Stimulated activated CD4-positive, alpha-beta T cell treated with anti-CD3 and anti-CD28 coated beads, Interleukin-1b, Interleukin-23, amount 100 ng/mL, for 1 hour (primary cell): ENCODE results near the gene IPP.
"Not testable (repeated sequence)": the region's sequence is repeated elsewhere in the genome, so short reads cannot be mapped to it uniquely, and the experiment has no call there.

Experiments used
- DNase-seq, 2 donors: peaks; one replicate each; pipeline ENCODE4 v3.0.0-alpha.2; 2020; ENCODE audit warnings: low read depth in 2 of 2

The IPP gene

DNA sequence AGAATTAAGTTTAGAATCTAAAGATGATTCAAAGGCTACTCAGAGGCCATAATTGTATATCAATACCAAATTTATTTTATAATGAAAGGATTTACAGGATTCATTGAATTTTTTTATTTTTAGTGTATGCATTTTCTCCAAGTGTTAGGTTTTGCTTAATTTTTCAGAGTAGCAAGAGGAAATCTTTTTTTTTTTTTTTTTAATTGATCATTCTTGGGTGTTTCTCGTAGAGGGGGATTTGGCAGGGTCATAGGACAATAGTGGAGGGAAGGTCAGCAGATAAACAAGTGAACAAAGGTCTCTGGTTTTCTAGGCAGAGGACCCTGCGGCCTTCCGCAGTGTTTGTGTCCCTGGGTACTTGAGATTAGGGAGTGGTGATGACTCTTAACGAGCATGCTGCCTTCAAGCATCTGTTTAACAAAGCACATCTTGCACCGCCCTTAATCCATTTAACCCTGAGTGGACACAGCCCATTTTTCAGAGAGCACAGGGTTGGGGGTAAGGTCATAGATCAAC is 10.8 kb downstream of the IPP start:
- not testable (repeated sequence) for DNase-seq

DNA sequence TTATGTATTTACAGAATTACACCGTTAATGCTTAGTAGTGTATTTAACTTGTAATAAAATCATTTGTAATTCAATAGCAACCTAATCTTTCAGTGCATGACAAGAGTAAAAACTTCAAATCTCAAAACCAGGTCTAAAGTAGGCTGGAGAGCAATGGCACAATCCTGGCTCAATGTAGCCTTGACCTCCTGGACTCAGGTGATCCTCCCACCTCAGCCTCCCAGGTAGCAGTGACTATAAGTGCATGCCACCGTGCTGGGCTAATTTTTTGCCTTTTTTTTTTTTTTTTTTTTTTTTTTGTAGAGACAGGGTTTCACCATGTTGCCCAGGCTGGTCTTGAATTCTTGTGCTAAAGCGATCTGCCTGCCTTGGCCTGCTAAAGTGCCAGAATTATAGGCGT is 11.3 kb downstream of the IPP start:
- DNase-seq = no peak

DNA sequence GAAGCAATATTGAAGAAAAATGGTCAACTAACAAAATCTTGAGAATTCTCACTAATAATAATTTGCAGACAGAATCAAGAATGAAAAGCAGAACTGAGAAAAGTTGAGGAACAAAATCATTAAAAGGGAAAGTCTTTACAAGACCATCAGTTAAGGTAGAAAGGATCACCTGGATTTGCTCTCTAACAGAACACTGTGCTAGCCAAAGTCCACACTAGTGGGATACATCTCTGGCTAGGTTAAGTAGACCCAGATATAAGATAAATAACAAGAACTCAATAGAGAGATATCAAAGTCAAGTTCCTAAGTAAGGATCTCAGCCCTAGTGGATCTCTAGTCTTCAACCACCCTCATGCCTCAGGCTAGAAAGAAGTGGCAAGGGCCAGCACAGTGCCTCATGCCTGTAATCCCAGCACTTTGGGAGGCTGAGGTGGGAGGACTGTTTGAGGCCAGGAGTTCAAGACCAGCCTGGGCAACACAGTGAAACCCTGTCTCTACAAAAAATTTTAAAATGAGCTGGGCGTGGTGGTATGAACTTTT is 19.6 kb downstream of the IPP start:
- DNase-seq = no peak

DNA sequence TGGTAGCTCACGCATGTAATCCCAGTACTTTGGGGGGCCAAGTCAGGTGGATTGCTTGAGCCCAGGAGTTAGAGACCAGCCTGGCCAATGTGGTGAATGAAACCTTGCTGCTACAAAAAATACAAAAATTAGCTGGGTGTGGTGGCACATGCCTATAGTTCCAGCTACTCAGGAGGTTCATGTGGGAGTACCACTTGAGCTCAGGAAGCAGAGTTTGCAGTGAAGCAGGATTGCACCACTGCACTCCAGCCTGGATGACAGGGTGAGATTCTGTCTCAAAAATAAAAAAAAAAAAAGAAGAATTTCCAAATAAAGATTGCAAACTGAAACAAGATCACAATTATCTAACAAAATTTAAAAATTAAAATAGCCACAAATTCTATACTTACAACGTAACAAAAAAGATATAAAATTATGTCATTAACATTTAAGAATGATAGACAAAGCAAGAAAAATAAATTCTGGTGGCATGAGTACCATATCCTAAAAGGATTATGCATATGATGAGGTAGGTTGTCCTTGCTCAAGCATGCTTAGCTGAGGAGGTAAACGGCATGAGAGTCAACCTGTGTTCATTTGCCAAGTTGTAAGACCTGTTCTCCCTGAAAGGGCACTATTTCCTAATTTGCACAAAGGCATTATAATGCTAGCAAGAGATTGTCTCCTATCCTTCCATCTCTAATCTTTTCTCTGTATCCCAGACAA is 20.2 kb downstream of the IPP start:
- DNase-seq = no peak

- not testable (repeated sequence) for DNase-seq
These were observed 24.4 kb downstream of the IPP start for GRCh38 chr1:45726007-45726406.

- DNase-seq = no peak
These were observed 27.1 kb downstream of the IPP start for GRCh38 chr1:45723248-45723930.

GRCh38 chr1:45722809-45723208 is 27.6 kb downstream of the IPP start:
- DNase-seq = no peak

DNA sequence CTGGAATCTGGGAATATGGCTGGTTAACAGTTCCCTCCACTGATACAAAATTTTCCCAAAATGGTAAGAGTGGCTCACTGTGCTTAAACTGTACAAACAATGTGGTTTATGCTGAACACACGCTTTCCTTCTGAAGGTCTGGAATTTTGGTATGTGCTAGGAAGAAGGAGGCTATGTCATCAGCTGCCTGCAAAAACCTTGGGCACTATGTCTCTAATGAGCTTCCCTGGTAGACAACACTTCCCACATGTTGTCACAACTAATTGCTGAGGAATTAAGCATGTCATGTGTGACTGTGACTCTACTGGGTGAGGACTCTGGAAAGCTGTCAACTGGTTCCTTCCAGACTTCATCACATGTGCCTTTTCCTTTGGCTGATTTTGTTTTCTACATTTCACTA is 29.2 kb downstream of the IPP start:
- no peak for DNase-seq

GRCh38 chr1:45718289-45718688 is 32.2 kb downstream of the IPP start:
- DNase-seq = no peak

GRCh38 chr1:45717386-45717785 is 33.1 kb downstream of the IPP start:
- not testable (repeated sequence) for DNase-seq

- no peak for DNase-seq
These were observed 33.8 kb downstream of the IPP start for GRCh38 chr1:45716700-45717099.

- DNase-seq = no peak
These were observed 36.7 kb downstream of the IPP start for GRCh38 chr1:45713711-45714110.

- no peak for DNase-seq
These were observed 45.8 kb downstream of the IPP start for GRCh38 chr1:45704637-45705036.

DNA sequence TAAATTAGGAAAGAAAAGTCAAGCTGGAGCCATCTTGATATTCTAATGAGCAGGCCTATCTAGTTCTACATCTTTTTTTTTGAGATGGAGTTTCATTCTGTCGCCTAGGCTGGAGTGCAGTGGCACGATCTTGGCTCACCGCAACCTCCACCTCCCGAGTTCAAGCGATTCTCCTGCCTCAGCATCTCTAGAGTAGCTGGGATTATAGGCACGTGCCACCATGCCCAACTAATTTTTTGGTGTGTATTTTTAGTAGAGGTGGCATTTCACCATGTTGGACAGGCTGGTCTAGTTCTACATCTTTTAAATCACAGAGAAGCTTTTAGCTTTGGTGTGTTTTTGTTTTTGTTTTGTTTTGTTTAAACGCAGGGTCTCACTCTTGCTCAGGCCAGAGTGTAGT is 55.6 kb downstream of the IPP start:
- no peak for DNase-seq

DNA sequence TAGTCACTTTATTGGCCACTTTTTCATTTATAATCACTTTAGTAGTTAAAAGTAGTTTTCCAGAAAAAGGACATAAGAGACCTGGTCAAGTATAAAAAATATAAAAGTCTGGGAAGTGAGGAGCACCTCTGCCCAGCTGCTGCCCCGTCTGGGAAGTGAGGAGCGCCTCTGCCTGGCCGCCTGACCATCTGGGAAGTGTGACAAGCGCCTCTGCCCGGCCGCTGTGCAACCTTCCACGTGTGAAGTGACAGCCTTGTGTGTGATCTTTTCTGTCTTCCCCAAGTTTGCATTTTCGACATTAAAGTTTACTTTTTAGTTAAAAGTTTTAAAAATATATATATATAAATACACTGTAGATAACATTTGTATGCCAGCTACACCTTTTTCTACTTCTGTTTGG is 56.6 kb downstream of the IPP start:
- not testable (repeated sequence) for DNase-seq

DNA sequence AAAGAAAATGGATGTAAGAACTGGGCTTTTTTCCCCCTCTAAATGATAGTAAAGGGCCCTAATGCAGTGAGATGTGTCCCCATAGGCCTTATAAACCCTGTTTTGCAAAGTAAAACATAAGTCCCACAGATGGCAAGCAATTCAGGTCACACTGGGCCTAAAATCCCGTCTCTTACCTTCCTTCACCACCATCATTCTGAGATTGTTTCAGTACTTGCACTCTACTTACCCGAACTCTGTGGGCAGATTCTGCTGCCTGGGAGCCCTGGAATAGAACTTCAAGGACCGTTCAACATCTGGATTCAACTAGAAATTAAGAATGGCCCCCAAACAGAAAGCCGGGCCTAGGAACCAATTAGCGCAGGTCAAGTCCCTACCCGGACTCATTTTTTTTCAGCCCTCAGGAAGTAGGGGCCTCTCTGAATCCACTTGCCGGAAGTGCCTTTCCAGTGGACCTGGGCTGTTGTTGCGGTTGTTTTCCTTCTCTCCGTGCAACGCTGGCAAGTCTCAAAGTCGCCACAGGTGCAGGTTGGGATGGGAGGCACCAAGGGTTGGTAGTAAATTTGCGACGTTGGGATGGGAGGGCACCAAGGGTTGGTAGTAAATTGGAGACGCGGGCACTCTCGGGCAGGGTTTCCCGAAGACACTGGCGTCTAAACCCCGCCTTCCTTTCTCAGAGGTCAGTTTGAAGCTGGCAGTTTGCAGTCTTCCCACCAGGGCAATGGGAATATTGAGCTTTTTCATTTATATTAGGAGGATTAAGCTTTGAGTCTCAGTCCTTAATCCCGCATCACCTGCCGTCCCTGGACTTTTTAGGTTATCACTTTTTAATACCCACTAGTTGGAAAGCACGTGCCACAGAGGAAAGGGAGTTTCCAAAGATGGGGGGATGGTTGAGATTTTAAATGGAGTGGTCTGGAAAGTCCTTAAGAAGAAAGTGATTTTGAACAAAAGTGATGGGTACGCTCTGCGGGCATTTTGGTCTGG is 62.4 kb downstream of the IPP start, which contains the start of gene TMEM69:
TSS of gene TMEM69 (plus strand) at position 428 of the 987 bp plus-strand sequence. CDS start 2,888 bp downstream, outside the sequence.
- DNase-seq = peak; percentile 53 to 57

DNA sequence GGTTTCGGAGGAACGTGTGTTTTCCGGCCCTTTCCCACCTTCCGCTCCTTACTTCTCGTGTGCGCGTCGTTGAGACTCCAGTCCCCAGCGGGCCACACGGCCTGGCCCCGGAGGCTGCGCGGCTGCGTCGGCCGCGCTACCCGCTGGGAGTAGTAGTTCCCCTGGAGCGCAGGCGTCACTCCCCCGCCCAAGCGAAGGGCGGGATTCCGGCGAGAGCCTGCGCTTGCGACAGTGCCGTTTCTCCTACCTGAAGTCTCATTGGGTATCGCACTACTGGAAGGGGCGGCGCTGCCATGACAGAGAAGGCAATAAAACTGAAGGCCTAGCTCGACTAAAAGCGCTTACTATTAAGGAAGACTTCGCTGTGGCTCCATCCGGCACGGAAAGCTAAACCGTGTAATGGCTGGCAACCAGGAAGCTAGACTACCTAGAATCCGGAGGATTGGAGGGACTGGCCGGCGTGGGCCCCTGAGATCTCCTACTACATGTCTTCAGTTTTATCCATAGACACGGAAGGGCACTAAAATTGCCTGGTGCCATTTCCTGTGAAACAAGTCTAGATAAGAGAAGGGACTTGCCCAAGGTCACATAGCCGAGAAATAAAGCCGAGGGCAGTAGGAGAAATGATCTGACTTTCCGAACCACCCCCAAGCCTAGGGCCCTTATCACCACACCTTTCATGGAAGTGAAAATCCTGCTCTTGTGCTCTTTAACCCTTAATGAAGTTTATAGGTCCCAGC is 63.3 kb downstream of the IPP start:
- peak; percentile 86 to 94 for DNase-seq

DNA sequence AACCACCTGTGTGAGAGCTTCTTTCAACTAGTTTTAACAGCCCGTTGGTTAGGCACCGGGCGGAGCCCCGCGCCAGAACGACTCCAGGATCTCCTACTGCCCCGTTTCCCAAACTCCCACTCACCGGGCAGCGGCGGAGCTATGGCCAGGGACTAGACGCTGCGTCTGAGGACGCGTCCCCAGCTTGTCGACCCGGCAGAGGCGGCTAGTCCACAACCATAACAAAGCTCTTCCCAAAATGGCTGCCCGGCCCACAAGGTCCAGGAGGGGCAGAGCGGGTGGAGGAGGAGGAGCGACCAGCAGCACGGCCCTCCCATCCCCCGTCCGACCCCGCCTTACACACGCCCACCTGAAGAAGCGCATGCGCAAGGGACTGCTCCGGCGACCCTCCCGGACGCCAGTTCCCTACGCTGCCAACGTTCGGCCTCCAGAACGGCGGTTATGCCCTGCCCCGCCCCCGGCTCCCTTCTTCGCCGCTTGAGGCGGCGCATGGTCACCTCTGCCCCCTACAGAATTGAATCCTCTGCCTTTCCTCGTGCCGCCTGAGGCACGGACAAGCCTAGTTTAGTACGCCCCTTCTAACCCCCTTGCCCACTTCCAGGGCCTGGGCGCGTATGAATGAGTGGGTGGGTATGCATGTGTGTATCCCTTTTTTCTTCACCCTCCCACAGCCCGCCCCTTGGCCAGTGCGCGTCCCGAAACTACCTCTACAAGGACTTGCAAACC is 64.0 kb downstream of the IPP start, which contains the start of gene GPBP1L1:
TSS of gene GPBP1L1 (minus strand) at position 246 of the 726 bp plus-strand sequence. CDS start 27,446 bp downstream, outside the sequence.
- DNase-seq = peak; percentile 94 to 96

DNA sequence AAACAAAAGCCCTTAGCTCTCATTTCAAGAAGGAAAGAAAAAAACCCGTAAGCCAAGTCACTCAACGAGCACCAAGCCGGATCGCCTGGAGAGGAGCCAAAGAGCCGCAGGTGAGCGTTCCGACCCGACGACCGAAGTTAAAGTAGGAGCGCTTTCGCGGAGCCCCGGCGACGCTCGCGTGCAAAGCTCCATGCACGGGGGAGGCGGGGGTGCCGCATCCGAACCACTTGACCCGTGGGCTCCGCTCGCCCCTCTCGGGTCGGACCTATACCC is 64.5 kb downstream of the IPP start:
- peak; percentile 27 to 29 for DNase-seq

- DNase-seq = no peak
These were observed 65.0 kb downstream of the IPP start for GRCh38 chr1:45685308-45686014.
